Occipital lobe (tissue), 2 donors: Measurements from ENCODE around the gene ST3GAL5. TPM values are rescaled to one million over a fixed set of nuclear protein-coding genes. Genes with fewer than 3 reads are reported as not detected.

Experiments used
- DNase-seq: peaks from one replicate; lab custom pipeline; 2025; lab: John Stamatoyannopoulos, UW
- total RNA-seq: library from RNA; depleted of rRNA; stranded (reverse); fragments of >200 nt; gene quantifications from one replicate; pipeline ENCODE4 v1.2.3, GENCODE V29; 2014

ST3GAL5 gene
- total RNA-seq, 1 donor from 2014 or later = 26.5 TPM

- no peak for DNase-seq
These were observed 22.6 kb downstream of the ST3GAL5 start for GRCh38 chr2:85866165-85866659.

- no peak for DNase-seq
These were observed 23.1 kb downstream of the ST3GAL5 start for GRCh38 chr2:85865539-85866164.

- DNase-seq = no peak
These were observed 24.1 kb downstream of the ST3GAL5 start for GRCh38 chr2:85864654-85865053.

GRCh38 chr2:85862426-85862825, 26.4 kb downstream of the ST3GAL5 start:
- DNase-seq = no peak

GRCh38 chr2:85861650-85862049, 27.1 kb downstream of the ST3GAL5 start:
- DNase-seq = no peak

GRCh38 chr2:85861180-85861579, 27.6 kb downstream of the ST3GAL5 start:
- no peak for DNase-seq

GRCh38 chr2:85858841-85859240, 29.9 kb downstream of the ST3GAL5 start:
- DNase-seq = no peak

- DNase-seq = no peak
These were observed 33.9 kb downstream of the ST3GAL5 start for GRCh38 chr2:85854897-85855296.

GRCh38 chr2:85854166-85854509, 34.7 kb downstream of the ST3GAL5 start:
- no peak for DNase-seq

GRCh38 chr2:85853499-85854165, 35.2 kb downstream of the ST3GAL5 start:
- DNase-seq = no peak

GRCh38 chr2:85852937-85853498, 35.8 kb downstream of the ST3GAL5 start:
- DNase-seq = no peak

- DNase-seq = no peak
These were observed 36.5 kb downstream of the ST3GAL5 start for GRCh38 chr2:85852152-85852840.

- DNase-seq = peak; percentile 66
These were observed 37.3 kb downstream of the ST3GAL5 start for GRCh38 chr2:85851253-85852151.

- DNase-seq = no peak
These were observed 38.3 kb downstream of the ST3GAL5 start for GRCh38 chr2:85850451-85850850.

- DNase-seq = no peak
These were observed 41.7 kb downstream of the ST3GAL5 start for GRCh38 chr2:85847051-85847588.

GRCh38 chr2:85846411-85846810, 42.4 kb downstream of the ST3GAL5 start:
- DNase-seq = no peak

GRCh38 chr2:85844486-85844885, 44.3 kb downstream of the ST3GAL5 start:
- no peak for DNase-seq

- DNase-seq = no peak
These were observed 45.2 kb downstream of the ST3GAL5 start for GRCh38 chr2:85843543-85843942.

- no peak for DNase-seq
These were observed 48.7 kb downstream of the ST3GAL5 start for GRCh38 chr2:85840091-85840490.

- no peak for DNase-seq
These were observed 49.3 kb downstream of the ST3GAL5 start for GRCh38 chr2:85839461-85839860.

- DNase-seq = no peak
These were observed 50.1 kb downstream of the ST3GAL5 start for GRCh38 chr2:85838641-85839040.
